AG08395 (cell line): ENCODE measurements around the gene GIMAP5.

Source experiments
- DNase-seq: peaks from one replicate; pipeline ENCODE4 v3.0.0; 2012; ENCODE audit warnings: mixed read lengths, low spot score

The GIMAP5 gene

GRCh38 chr7:150737265-150738055, at the start of gene GIMAP5:
Gene GIMAP5, plus strand, starts transcription at chr7:150737418. Its CDS starts 3,467 bp downstream, at chr7:150740885.
- no peak for DNase-seq

GRCh38 chr7:150688630-150689029, 48.6 kb upstream of the GIMAP5 start:
- no peak for DNase-seq

- DNase-seq = no peak
These were observed 41.6 kb upstream of the GIMAP5 start for GRCh38 chr7:150695654-150696053.

GRCh38 chr7:150703209-150703608, 34.0 kb upstream of the GIMAP5 start:
- no peak for DNase-seq

- no peak for DNase-seq
These were observed 21.9 kb upstream of the GIMAP5 start for GRCh38 chr7:150715293-150715692.

GRCh38 chr7:150715738-150716137, 21.5 kb upstream of the GIMAP5 start:
- no peak for DNase-seq

- no peak for DNase-seq
These were observed 20.9 kb upstream of the GIMAP5 start, which contains the start of gene GIMAP1 for GRCh38 chr7:150716368-150716767. Gene GIMAP1, plus strand, starts transcription at chr7:150716613. Its CDS starts 2,435 bp downstream, at chr7:150719048.

GRCh38 chr7:150716939-150717338, 20.3 kb upstream of the GIMAP5 start:
- DNase-seq = no peak

- no peak for DNase-seq
These were observed 19.3 kb upstream of the GIMAP5 start for GRCh38 chr7:150717814-150718420.

GRCh38 chr7:150719436-150719835, 17.8 kb upstream of the GIMAP5 start:
- no peak for DNase-seq

GRCh38 chr7:150719960-150720891, 17.0 kb upstream of the GIMAP5 start:
- DNase-seq = no peak

GRCh38 chr7:150721970-150722373, 15.2 kb upstream of the GIMAP5 start:
- DNase-seq = no peak

- DNase-seq = no peak
These were observed 14.7 kb upstream of the GIMAP5 start for GRCh38 chr7:150722431-150722931.

GRCh38 chr7:150723467-150723866, 13.8 kb upstream of the GIMAP5 start:
- DNase-seq = no peak

- no peak for DNase-seq
These were observed 9.8 kb upstream of the GIMAP5 start for GRCh38 chr7:150727381-150727780.

- no peak for DNase-seq
These were observed 9.2 kb upstream of the GIMAP5 start for GRCh38 chr7:150728011-150728410.

GRCh38 chr7:150728609-150729008, 8.6 kb upstream of the GIMAP5 start:
- DNase-seq = no peak

- DNase-seq = no peak
These were observed 5.3 kb upstream of the GIMAP5 start for GRCh38 chr7:150731916-150732315.

GRCh38 chr7:150732786-150733481, 4.3 kb upstream of the GIMAP5 start:
- DNase-seq = no peak

- DNase-seq = no peak
These were observed 3.6 kb upstream of the GIMAP5 start for GRCh38 chr7:150733482-150734095.

GRCh38 chr7:150734254-150734653, 3.0 kb upstream of the GIMAP5 start:
- DNase-seq = no peak
